Measurements from ENCODE around the gene E2F2.
A peak's percentile ranks its signal among the peaks of the same experiment; 100 is the strongest.

Gene E2F2

DNA sequence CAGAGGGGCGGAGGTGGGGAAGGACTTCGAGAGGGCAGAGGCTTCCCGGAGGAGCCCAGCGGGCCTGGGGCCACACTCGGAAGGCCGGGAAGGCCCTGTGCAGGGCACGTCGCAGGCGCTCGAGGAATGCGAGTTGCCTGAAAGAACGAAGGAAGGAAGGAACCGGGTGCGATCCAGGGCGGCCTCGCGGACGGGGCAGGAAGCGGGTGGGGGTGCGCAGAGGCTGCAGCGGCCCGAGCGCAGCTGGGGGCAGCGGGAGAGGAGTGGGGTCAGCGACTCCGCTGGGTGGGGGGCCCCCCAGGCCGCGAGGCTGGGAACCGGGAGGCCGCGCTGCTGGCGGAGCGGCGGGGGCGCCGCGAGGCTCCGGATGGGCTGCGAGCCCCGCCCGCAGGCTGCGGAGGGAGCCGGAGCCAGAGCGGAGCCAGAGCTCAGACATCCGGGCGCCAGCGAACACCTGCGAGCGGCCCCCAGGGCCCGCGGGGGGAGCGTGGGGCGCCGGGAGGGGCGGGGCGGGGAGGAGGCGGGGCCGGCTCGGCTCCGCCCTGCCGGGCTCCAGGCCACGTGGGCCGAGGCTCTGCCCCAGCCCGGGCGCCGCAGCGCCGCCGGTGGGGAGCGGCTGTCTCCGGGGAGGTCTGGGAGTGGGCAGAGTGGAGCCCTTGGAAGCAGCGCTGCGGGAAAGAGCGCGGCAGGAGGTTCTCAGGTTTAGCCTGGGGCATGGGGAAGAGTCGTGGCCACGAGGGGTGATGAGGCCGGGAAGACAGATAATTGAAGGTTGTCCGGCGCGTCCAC lies 23.6 kb upstream of the E2F2 start:
- peak; percentile 91 for DNase-seq (ENCODE audit: low read depth)
- H3K4me3 ChIP-seq (replicated peaks; ENCODE audit: low read depth, low read length), result peak overlapping the region; percentile 89
- TF ChIP-seq, protein P1, sequence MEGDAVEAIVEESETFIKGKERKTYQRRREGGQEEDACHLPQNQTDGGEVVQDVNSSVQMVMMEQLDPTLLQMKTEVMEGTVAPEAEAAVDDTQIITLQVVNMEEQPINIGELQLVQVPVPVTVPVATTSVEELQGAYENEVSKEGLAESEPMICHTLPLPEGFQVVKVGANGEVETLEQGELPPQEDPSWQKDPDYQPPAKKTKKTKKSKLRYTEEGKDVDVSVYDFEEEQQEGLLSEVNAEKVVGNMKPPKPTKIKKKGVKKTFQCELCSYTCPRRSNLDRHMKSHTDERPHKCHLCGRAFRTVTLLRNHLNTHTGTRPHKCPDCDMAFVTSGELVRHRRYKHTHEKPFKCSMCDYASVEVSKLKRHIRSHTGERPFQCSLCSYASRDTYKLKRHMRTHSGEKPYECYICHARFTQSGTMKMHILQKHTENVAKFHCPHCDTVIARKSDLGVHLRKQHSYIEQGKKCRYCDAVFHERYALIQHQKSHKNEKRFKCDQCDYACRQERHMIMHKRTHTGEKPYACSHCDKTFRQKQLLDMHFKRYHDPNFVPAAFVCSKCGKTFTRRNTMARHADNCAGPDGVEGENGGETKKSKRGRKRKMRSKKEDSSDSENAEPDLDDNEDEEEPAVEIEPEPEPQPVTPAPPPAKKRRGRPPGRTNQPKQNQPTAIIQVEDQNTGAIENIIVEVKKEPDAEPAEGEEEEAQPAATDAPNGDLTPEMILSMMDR (IDR thresholded peaks at IDR 0.05; ENCODE audit: low read length, missing control alignments), result peak; percentile 18

- DNase-seq (ENCODE audit: low read depth), result no peak
- peak overlapping the region; percentile 34 for H3K4me3 ChIP-seq (replicated peaks; ENCODE audit: low read depth, low read length)
- TF ChIP-seq, protein P1 (IDR thresholded peaks at IDR 0.05; ENCODE audit: low read length, missing control alignments), result no peak
These were observed 23.1 kb upstream of the E2F2 start for GRCh38 chr1:23554127-23554480.

DNA sequence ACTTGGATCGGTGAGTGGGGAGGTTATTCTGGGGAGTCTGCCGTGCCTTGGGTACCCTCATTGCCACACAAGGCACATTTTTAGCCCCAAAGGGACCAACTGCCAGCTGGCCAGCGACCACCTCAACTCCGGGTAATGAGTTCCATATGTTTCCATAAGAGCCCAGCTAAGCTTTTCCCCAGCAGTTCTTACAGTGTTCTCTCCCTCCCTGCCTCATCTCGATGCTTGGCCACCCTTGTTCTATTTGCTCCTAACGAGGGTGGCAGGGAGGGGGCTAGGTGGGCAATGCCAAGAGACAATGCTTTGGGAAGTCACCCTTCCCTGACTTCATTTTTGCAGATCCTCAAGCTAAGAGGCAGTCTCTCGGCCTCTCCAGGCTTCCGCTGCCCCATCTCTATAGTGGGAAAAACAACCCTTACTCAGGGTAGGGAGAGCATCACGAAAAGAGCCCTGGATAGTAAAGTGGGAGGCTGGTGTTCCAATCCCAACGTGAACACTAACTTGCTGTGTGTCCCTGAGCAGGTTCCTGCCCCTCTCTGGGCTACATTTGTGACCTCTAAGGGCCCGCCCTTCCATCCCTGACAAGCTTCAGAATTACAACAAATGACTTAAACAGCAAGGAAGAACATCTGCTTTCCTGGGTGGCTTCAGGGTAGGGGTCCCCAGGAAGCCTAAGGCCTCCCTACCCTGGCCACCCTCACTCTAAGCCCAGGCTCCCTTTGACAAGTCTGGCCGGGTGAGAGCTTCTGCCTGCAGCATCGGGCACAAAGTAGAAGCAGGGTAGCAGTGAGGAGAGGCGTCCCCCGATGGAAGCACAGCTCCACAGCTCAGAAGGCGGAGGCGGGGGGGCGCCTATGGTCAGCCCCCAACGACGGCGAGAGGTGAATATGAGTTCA lies 22.4 kb upstream of the E2F2 start:
- TF ChIP-seq, protein P1 (IDR thresholded peaks at IDR 0.05; ENCODE audit: low read length, missing control alignments), result no peak
- no peak overlapping the region for H3K4me3 ChIP-seq (replicated peaks; ENCODE audit: low read depth, low read length)
- no peak for DNase-seq (ENCODE audit: low read depth)

DNA sequence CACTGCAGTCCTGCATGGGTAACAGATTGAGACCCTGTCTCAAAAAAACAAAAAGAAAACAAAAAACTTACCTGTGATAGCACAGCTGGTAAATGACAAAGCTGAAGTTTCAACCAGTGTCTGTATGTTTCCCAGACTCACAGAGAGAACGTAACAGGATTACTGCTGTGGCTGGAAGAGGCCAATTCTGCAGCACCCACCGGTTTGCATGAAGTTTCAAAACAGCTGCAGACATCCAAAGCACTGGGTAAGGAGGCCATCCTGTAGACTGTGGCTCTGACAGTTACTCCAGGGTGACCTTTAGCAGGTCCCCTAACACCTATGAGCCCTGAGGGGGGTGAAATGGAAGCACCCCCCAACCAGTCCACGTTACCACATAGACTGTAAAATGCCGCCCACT lies 20.8 kb upstream of the E2F2 start:
- TF ChIP-seq, protein P1 (IDR thresholded peaks at IDR 0.05; ENCODE audit: low read length, missing control alignments), result no peak
- DNase-seq (ENCODE audit: low read depth), result no peak
- H3K4me3 ChIP-seq (replicated peaks; ENCODE audit: low read depth, low read length), result no peak overlapping the region

DNA sequence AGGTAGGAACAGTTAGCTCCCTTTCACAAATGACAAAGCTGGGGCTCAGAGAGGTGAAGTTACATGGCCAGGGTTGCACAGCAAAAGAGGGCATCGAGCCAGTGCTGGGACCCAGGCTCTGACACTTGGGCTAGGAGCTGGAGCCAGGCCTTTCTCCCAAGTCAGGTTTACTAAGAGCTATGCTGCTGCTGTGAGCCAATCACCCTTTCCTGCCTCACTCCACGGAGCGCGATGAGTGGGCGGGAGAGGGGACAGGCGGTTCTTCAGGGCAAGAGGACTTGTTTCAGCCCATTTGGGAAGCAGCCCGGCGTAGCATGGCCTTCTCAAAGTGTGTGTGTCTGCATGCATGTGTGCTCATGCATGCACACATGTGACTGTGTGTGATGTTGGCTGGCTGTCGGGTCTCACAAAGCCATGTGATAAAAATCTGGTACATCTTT lies 17.7 kb upstream of the E2F2 start:
- TF ChIP-seq, protein P1 (IDR thresholded peaks at IDR 0.05; ENCODE audit: low read length, missing control alignments), result no peak
- no peak overlapping the region for H3K4me3 ChIP-seq (replicated peaks; ENCODE audit: low read depth, low read length)
- peak; percentile 76 for DNase-seq (ENCODE audit: low read depth)

GRCh38 chr1:23546897-23547584 lies 16.0 kb upstream of the E2F2 start:
- no peak for DNase-seq (ENCODE audit: low read depth)
- no peak overlapping the region for H3K4me3 ChIP-seq (replicated peaks; ENCODE audit: low read depth, low read length)
- TF ChIP-seq, protein P1 (IDR thresholded peaks at IDR 0.05; ENCODE audit: low read length, missing control alignments), result no peak

All from fibroblast of pulmonary artery (primary cell).